ENCODE data around the gene DCLRE1C. TPM values are rescaled to one million over a fixed set of nuclear protein-coding genes. Genes with fewer than 3 reads are reported as not detected.

Gene DCLRE1C
- total RNA-seq, 1 donor from 2014 or later = 13.6 TPM

DNA sequence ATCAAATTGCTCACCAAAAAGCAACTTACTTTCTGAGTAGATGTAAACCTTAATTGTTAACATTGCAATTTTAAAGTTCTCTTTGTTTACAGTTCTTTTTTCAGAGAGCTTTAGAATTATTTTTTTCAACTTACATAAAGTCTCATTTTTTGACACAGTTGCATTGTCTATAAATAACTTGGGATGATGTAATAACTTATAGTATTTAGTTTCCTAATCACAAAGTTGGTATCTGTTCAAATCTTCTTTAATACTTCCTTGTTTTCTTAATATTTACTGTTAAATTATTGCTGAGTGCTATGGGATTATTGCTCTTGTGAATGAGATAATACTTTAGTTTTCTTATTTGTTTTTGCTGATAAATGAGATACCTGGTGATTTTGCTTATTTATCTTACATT lies 94.1 kb downstream of the DCLRE1C start:
- peaks cover 39% of the 10 kb centered on the region for H3K36me3 ChIP-seq
- no peak for ATAC-seq

DNA sequence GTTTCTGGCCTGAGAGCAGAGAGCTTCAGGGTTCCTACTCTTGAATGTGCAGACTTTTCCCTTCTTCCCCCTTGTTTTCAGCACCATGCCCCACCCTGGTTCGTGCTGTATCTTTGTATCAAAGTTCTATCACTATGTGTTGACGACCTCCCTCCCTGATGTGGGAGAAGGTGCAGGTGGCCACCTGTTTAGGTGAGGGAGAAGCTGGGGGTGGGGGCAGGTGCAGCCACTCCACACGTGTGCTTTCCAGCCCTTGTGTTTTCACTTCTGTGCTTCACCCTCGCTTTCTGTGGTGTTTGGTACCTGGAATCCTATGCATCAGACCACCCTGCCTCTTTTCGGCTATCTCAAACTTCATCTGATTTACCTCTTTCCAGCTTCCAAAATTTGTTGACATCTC lies 94.9 kb downstream of the DCLRE1C start:
- H3K27me3 ChIP-seq (ENCODE audit: low read depth) = no peaks in the 10 kb centered on the region
- no peak overlapping the region for H3K27ac ChIP-seq
- TF ChIP-seq, protein P1, sequence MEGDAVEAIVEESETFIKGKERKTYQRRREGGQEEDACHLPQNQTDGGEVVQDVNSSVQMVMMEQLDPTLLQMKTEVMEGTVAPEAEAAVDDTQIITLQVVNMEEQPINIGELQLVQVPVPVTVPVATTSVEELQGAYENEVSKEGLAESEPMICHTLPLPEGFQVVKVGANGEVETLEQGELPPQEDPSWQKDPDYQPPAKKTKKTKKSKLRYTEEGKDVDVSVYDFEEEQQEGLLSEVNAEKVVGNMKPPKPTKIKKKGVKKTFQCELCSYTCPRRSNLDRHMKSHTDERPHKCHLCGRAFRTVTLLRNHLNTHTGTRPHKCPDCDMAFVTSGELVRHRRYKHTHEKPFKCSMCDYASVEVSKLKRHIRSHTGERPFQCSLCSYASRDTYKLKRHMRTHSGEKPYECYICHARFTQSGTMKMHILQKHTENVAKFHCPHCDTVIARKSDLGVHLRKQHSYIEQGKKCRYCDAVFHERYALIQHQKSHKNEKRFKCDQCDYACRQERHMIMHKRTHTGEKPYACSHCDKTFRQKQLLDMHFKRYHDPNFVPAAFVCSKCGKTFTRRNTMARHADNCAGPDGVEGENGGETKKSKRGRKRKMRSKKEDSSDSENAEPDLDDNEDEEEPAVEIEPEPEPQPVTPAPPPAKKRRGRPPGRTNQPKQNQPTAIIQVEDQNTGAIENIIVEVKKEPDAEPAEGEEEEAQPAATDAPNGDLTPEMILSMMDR (IDR thresholded peaks at IDR 0.05) = no peak
- intact Hi-C loops (cut with DNase I) = no loop called here
- H3K36me3 ChIP-seq = peaks cover 46% of the 10 kb centered on the region
- peaks cover 6% of the 10 kb centered on the region for H3K4me1 ChIP-seq
- H3K9me3 ChIP-seq = no peaks in the 10 kb centered on the region
- ATAC-seq (no peak), DNase-seq (no peak)
- no peak overlapping the region for H3K4me3 ChIP-seq

More for the DNA sequence above, 94.1 kb downstream of the DCLRE1C start:
- no peak for DNase-seq
- intact Hi-C loops (cut with DNase I) = no loop called here
- Histone ChIP-seq H3K4me1 (peaks cover 6% of the 10 kb centered on the region), H3K27me3 (ENCODE audit: low read depth) (no peaks in the 10 kb centered on the region), H3K9me3 (no peaks in the 10 kb centered on the region), H3K4me3 (no peak overlapping the region), H3K27ac (no peak overlapping the region)
- TF ChIP-seq, protein P1 (IDR thresholded peaks at IDR 0.05) = no peak

DNA sequence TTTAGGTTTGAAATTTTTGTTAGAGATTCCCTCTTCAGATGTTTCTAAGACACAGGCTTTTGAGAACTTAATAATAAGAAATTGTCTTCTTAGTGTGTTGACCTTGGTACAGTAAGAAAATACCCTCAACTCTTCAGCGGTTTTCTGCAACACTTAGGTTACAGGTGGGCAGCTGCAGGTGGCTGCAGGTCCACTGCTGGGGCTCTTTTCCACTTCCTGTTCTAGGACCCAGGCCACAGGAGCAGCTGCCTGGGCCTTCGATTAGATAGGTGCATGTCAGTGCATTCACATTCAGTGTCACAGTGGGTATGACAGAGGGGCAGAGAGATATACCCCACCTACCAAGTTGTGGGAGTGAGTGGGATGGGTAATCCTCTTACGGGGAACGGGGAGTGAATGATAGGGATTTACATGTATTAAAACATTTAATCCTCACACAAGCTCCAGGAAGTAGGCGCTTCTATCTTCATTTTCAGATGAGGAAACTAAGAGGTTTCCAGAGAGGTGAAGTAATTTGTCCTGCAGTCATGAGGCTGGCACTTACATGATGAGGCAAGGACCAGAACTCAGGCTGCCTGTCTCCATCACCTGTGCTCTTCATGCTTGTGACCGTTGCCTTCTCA lies 95.4 kb downstream of the DCLRE1C start:
- DNase-seq (no peak), ATAC-seq (no peak)
- TF ChIP-seq, protein P1 (IDR thresholded peaks at IDR 0.05) = no peak
- Histone ChIP-seq H3K4me3 (no peak overlapping the region), H3K4me1 (peaks cover 6% of the 10 kb centered on the region), H3K27me3 (ENCODE audit: low read depth) (no peaks in the 10 kb centered on the region), H3K9me3 (no peaks in the 10 kb centered on the region), H3K36me3 (peaks cover 46% of the 10 kb centered on the region), H3K27ac (no peak overlapping the region)
- intact Hi-C loops (cut with DNase I) = no loop called here

DNA sequence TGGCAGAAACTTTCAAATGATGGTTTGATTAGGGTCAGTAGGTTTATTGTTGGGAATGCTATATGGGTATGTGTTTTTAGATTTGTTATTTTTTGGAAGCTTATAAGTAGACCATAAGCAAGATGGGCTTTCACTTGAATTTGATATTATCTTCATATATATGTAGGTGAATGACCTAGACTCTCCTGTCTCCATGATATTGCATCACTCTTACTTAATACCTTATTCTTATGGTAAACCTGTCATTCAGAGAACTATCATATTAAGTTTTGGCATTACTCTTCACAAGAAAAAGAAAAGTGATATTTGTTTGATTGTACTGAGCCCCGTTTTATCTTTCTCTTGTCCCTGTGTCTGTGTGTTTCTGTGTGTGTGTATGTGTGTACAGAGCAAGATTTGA lies 98.4 kb downstream of the DCLRE1C start:
- TF ChIP-seq, protein P1 (IDR thresholded peaks at IDR 0.05) = no peak
- intact Hi-C loops (cut with DNase I) = no loop called here
- Histone ChIP-seq H3K36me3 (peaks cover 64% of the 10 kb centered on the region), H3K9me3 (no peaks in the 10 kb centered on the region), H3K27me3 (ENCODE audit: low read depth) (no peaks in the 10 kb centered on the region), H3K4me1 (peaks cover 6% of the 10 kb centered on the region), H3K27ac (no peak overlapping the region), H3K4me3 (no peak overlapping the region)
- no peak for DNase-seq
- no peak for ATAC-seq

DNA sequence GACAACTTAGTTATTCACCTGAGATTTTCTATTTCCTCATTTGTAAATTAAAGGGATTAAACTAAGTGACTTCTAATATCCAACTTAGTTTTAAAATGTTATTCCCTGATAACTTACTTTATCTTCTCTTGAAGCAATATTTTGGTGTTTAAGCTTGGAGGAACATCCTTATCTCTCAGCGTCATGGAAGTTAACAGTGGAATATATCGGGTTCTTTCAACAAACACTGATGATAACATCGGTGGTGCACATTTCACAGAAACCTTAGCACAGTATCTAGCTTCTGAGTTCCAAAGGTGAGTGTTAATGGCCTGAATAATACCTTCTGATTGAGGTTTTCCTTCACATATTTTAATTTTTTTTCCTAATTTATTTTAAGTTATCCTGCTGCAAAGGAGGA lies 101.7 kb downstream of the DCLRE1C start:
- no peaks in the 10 kb centered on the region for H3K27me3 ChIP-seq (ENCODE audit: low read depth)
- TF ChIP-seq, protein P1 (IDR thresholded peaks at IDR 0.05) = no peak
- DNase-seq = no peak
- H3K36me3 ChIP-seq = peaks cover 69% of the 10 kb centered on the region
- H3K9me3 ChIP-seq = no peaks in the 10 kb centered on the region
- no peak overlapping the region for H3K27ac ChIP-seq
- no peak overlapping the region for H3K4me3 ChIP-seq
- ATAC-seq = no peak
- H3K4me1 ChIP-seq = no peaks in the 10 kb centered on the region
- intact Hi-C loops (cut with DNase I) = no loop called here

Other genes with a start within 250 kb of the DCLRE1C start
- 75.4 TPM for gene FAM107B, start 179.2 kb downstream of the DCLRE1C start, total RNA-seq
- 1.3 TPM for gene CDNF, start 116.1 kb downstream of the DCLRE1C start, total RNA-seq
- gene HSPA14, start 115.8 kb downstream of the DCLRE1C start, total RNA-seq = 10.4 TPM
- gene MSANTD7, start 115.8 kb downstream of the DCLRE1C start, total RNA-seq = 8.0 TPM
- 4.3 TPM for gene SUV39H2, start 75.2 kb downstream of the DCLRE1C start, total RNA-seq
- 0.95 TPM for gene MEIG1, start 5.3 kb upstream of the DCLRE1C start, total RNA-seq
- 1.7 TPM for gene OLAH, start 89.8 kb upstream of the DCLRE1C start, total RNA-seq
- not detected for gene ACBD7, start 134.7 kb upstream of the DCLRE1C start, total RNA-seq
- 16.9 TPM for gene RPP38, start 143.3 kb upstream of the DCLRE1C start, total RNA-seq
- 10.2 TPM for gene NMT2, start 214.6 kb upstream of the DCLRE1C start, total RNA-seq

Data from lower lobe of right lung (tissue), 2 donors.